KMS-11 (cell line): ENCODE measurements around the gene FGL2.
"Not testable (repeated sequence)": the region's sequence is repeated elsewhere in the genome, so short reads cannot be mapped to it uniquely, and the experiment has no call there.

Experiments used
- H2AFZ ChIP-seq: fragments of 200-600 bp; sonication (generic); 2 replicates; pipeline ENCODE4 v1.6.1; 2016; ENCODE audit warnings: antibody characterized with exemption, mixed run types, low read depth
- H3K27ac ChIP-seq: fragments of 200-600 bp; sonication (generic); 2 replicates; pipeline ENCODE4 v1.6.1; 2016; ENCODE audit warnings: mild to moderate bottlenecking, mixed run types
- H3K27me3 ChIP-seq: fragments of 200-600 bp; sonication (generic); 2 replicates; pipeline ENCODE4 v1.6.1; 2017; ENCODE audit warnings: mild to moderate bottlenecking, low read depth, mixed run types, moderate library complexity; ENCODE audit not compliant: insufficient read depth
- H3K36me3 ChIP-seq: fragments of 200-600 bp; sonication (generic); 2 replicates; pipeline ENCODE4 v1.6.1; 2017; ENCODE audit warnings: mild to moderate bottlenecking, mixed run types; ENCODE audit not compliant: insufficient read depth
- H3K4me1 ChIP-seq: fragments of 200-600 bp; sonication (generic); 2 replicates; pipeline ENCODE4 v1.6.1; 2016; ENCODE audit warnings: mild to moderate bottlenecking, low read depth, mixed run types; ENCODE audit not compliant: poor library complexity, severe bottlenecking
- H3K4me2 ChIP-seq: fragments of 200-600 bp; sonication (generic); 2 replicates; pipeline ENCODE4 v1.7.0; 2016; ENCODE audit warnings: mild to moderate bottlenecking, mixed run types
- H3K4me3 ChIP-seq: fragments of 200-600 bp; sonication (generic); IDR thresholded peaks from 2 replicates; pipeline ENCODE4 v1.6.1; 2017; ENCODE audit warnings: low read depth, low read length, mixed read lengths; ENCODE audit not compliant: insufficient read depth
- H3K79me2 ChIP-seq: fragments of 200-600 bp; sonication (generic); 2 replicates; pipeline ENCODE4 v1.6.1; 2016; ENCODE audit warnings: low read depth, mixed run types; ENCODE audit not compliant: insufficient read depth
- H3K9ac ChIP-seq: fragments of 200-600 bp; sonication (generic); 2 replicates; pipeline ENCODE4 v1.6.1; 2016; ENCODE audit warnings: mild to moderate bottlenecking, mixed run types
- H4K20me1 ChIP-seq: fragments of 200-600 bp; sonication (generic); 2 replicates; pipeline ENCODE4 v1.6.1; 2016; ENCODE audit warnings: mild to moderate bottlenecking, mixed run types; ENCODE audit not compliant: insufficient read depth
- TF ChIP-seq, protein P1 (sequence below): fragments of 200-600 bp; sonication (generic); conservative IDR thresholded peaks from 2 replicates; pipeline ENCODE4 v1.6.1; 2017; ENCODE audit warnings: low read depth, mild to moderate bottlenecking, antibody characterized with exemption, low read length, moderate library complexity, mixed read lengths

FGL2 gene

DNA sequence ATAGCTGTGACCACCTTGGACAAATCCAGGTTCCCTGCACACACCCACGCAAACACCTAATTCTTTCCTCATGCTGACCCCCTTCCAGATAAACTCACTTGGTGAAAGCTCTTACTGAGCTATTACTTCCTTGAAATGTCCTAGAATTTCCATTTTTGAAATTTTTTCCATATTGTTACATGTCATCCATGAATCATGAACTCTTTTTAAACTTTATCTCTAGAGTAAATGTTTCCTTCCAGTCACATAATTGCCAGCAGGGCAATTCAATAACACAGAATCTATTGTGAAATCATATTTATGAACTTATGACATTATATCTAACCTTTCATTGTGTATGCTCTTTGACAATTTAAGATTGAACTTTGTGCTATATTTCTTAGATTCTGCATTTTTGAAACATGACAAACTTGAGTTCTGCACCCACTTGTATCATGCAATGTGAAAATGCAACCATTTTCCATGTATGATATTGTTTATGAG is 26.8 kb upstream of the FGL2 start:
- Histone ChIP-seq H3K27me3 (no peaks in the 10 kb centered on the region), H3K79me2 (no peaks in the 10 kb centered on the region), H3K9ac (no peak overlapping the region), H3K4me3 (no peak overlapping the region), H3K4me2 (no peak overlapping the region), H2AFZ (no peak overlapping the region), H3K36me3 (no peaks in the 10 kb centered on the region), H3K27ac (no peak overlapping the region), H3K4me1 (no peaks in the 10 kb centered on the region), H4K20me1 (no peaks in the 10 kb centered on the region)
- TF ChIP-seq, protein P1, sequence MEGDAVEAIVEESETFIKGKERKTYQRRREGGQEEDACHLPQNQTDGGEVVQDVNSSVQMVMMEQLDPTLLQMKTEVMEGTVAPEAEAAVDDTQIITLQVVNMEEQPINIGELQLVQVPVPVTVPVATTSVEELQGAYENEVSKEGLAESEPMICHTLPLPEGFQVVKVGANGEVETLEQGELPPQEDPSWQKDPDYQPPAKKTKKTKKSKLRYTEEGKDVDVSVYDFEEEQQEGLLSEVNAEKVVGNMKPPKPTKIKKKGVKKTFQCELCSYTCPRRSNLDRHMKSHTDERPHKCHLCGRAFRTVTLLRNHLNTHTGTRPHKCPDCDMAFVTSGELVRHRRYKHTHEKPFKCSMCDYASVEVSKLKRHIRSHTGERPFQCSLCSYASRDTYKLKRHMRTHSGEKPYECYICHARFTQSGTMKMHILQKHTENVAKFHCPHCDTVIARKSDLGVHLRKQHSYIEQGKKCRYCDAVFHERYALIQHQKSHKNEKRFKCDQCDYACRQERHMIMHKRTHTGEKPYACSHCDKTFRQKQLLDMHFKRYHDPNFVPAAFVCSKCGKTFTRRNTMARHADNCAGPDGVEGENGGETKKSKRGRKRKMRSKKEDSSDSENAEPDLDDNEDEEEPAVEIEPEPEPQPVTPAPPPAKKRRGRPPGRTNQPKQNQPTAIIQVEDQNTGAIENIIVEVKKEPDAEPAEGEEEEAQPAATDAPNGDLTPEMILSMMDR: no peak

DNA sequence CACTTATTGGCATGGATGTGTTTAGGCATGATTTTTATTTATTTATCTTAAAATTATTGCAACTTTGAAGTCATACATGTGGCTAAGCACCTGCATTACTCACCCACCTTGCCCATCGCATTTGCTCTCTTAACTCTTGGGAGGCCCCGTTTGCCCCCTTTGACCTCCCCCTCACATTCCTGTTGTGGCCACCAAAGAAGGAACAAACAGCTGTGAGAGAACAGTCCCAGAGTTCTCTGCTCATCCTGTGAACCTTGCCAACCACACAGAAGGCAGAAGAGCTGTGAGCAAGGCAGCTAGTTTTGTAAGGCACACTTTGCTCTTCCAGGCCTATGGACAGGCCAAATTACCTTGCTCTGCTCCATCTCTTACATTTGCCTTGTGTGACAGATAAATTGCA is 23.6 kb upstream of the FGL2 start:
- Histone ChIP-seq H3K9ac (no peak overlapping the region), H3K27ac (no peak overlapping the region), H2AFZ (no peak overlapping the region), H3K79me2 (no peaks in the 10 kb centered on the region), H4K20me1 (no peaks in the 10 kb centered on the region), H3K4me3 (no peak overlapping the region), H3K4me2 (no peak overlapping the region), H3K27me3 (no peaks in the 10 kb centered on the region), H3K36me3 (no peaks in the 10 kb centered on the region), H3K4me1 (no peaks in the 10 kb centered on the region)
- TF ChIP-seq, protein P1: no peak

DNA sequence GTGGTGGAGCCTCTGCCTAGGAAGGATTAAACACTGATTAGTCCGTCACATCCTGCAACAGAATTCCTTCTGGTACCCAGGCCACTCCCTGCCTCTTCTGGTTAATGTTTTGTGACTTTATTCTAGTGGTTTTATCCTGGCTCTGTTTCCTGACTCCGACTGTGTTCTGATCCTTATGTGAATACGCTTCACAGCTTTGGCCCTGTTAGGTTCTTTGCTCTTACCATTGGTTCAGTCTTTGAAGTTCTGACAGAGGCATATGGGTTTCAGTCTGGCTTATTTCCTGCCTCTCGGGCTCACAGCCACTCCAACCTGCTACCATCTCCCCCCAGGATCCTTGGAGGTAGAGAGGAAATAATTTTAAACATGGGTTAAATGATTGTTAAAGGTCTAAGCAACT is 23.2 kb upstream of the FGL2 start:
- TF ChIP-seq, protein P1: no peak
- Histone ChIP-seq H3K36me3 (no peaks in the 10 kb centered on the region), H4K20me1 (no peaks in the 10 kb centered on the region), H2AFZ (no peak overlapping the region), H3K79me2 (no peaks in the 10 kb centered on the region), H3K4me2 (no peak overlapping the region), H3K27me3 (no peaks in the 10 kb centered on the region), H3K27ac (no peak overlapping the region), H3K9ac (no peak overlapping the region), H3K4me1 (no peaks in the 10 kb centered on the region), H3K4me3 (no peak overlapping the region)

DNA sequence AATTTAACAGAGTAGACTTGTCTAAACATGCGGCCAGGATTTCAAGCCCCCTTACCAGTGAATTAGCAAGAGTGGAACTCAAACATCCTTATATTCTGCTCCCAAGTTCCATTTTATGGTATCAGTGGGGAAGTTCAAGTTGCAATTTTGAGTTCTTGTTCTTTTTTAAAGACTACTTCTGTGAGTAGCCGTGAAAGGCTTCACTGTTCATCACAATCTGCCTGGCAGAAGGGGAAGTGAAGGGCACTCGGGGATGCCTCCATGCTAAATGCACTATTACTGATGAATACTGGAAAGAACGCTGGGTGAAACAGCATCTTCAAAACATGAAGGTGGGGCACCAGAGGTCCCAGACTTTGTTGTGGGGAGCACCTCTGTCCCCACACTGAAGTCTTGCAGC is 22.4 kb upstream of the FGL2 start:
- TF ChIP-seq, protein P1: no peak
- Histone ChIP-seq H3K36me3 (no peaks in the 10 kb centered on the region), H3K4me3 (no peak overlapping the region), H4K20me1 (no peaks in the 10 kb centered on the region), H3K27ac (no peak overlapping the region), H3K4me1 (no peaks in the 10 kb centered on the region), H2AFZ (no peak overlapping the region), H3K9ac (no peak overlapping the region), H3K27me3 (no peaks in the 10 kb centered on the region), H3K4me2 (no peak overlapping the region), H3K79me2 (no peaks in the 10 kb centered on the region)

DNA sequence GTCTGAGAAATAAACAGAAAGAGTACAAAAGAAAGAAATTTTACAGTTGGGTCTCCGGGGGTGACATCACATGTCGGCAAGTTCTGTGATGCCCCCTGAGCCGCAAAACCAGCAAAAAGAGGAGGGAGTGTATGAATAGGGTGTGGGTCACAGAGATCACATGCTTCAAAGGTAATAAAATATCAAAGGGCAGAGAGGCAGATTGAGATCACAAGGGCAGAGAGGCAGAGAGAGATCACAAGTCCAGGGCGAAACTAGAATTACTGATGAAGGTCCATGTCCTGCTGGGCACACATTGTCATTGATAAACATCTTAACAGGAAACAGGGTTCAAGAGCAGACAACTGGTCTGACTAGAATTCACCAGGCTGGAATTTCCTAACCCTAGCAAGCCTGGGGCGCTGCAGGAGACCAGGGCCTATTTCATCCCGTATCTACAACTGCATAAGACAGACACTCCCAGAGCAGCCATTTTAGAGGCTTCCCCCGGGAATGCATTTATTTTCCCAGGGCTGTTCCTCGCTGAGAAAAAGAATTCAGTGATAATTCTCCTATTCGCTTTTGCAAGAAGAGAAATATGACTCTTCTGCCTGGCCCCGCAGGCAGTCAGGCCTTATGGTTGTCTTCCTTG is 20.2 kb upstream of the FGL2 start:
- not testable (repeated sequence) for H3K79me2 ChIP-seq, H3K27ac ChIP-seq, H4K20me1 ChIP-seq, H3K4me3 ChIP-seq, H3K9ac ChIP-seq, H3K4me2 ChIP-seq, H3K27me3 ChIP-seq, H3K36me3 ChIP-seq, H3K4me1 ChIP-seq, H2AFZ ChIP-seq
